Mesendoderm (in vitro differentiated cells): ENCODE data around the gene OR4F6.

Source experiments
- DNase-seq: peaks from one replicate; pipeline ENCODE4 v3.0.0; 2013
- H2AK5ac ChIP-seq: 2 replicates; pipeline ENCODE4 v1.6.1; 2013; ENCODE audit warnings: low read length, inconsistent platforms
- H2BK120ac ChIP-seq: 2 replicates; pipeline ENCODE4 v1.6.1; 2013; ENCODE audit warnings: low read depth, mild to moderate bottlenecking, low read length, moderate library complexity, mixed read lengths
- H2BK15ac ChIP-seq: replicated peaks from 2 replicates; pipeline ENCODE4 v1.6.1; 2013; ENCODE audit warnings: low read depth, mild to moderate bottlenecking, moderate library complexity
- H2BK5ac ChIP-seq: 2 replicates; pipeline ENCODE4 v1.6.1; 2013; ENCODE audit warnings: low read length, inconsistent platforms
- H3K18ac ChIP-seq: 2 replicates; pipeline ENCODE4 v1.6.1; 2013; ENCODE audit warnings: mild to moderate bottlenecking, low read length, mixed read lengths
- H3K23ac ChIP-seq: one replicate; pipeline ENCODE4 v1.6.1; 2013; ENCODE audit warnings: low read length
- H3K27ac ChIP-seq: 2 replicates; pipeline ENCODE4 v1.5.1; 2013; ENCODE audit warnings: low read depth, mild to moderate bottlenecking, inconsistent platforms, low read length, moderate library complexity
- H3K27me3 ChIP-seq: 2 replicates; pipeline ENCODE4 v1.6.1; 2013; ENCODE audit warnings: low read length, control low read depth, mild to moderate bottlenecking, inconsistent platforms; ENCODE audit not compliant: insufficient read depth, poor library complexity
- H3K36me3 ChIP-seq: 2 replicates; pipeline ENCODE4 v1.6.1; 2013; ENCODE audit warnings: low read length, inconsistent platforms; ENCODE audit not compliant: control insufficient read depth, insufficient read depth
- H3K4ac ChIP-seq: one replicate; pipeline ENCODE4 v1.6.1; 2013; ENCODE audit warnings: low read depth, mild to moderate bottlenecking, low read length, moderate library complexity
- H3K4me1 ChIP-seq: 2 replicates; pipeline ENCODE4 v1.6.1; 2013; ENCODE audit warnings: low read depth, low read length, inconsistent platforms; ENCODE audit not compliant: control insufficient read depth
- H3K4me2 ChIP-seq: 2 replicates; pipeline ENCODE4 v1.6.1; 2013; ENCODE audit warnings: low read length
- H3K4me3 ChIP-seq: 2 replicates; pipeline ENCODE4 v1.5.1; 2013; ENCODE audit warnings: mild to moderate bottlenecking, low read length
- H3K56ac ChIP-seq: one replicate; pipeline ENCODE4 v1.6.1; 2013; ENCODE audit warnings: low read length
- H3K79me1 ChIP-seq: 2 replicates; pipeline ENCODE4 v1.6.1; 2013; ENCODE audit warnings: low read length, inconsistent platforms
- H3K79me2 ChIP-seq: 2 replicates; pipeline ENCODE4 v1.6.1; 2013; ENCODE audit warnings: mild to moderate bottlenecking, low read length; ENCODE audit not compliant: control insufficient read depth, insufficient read depth
- H3K9ac ChIP-seq: 2 replicates; pipeline ENCODE4 v1.6.1; 2013; ENCODE audit warnings: low read length, inconsistent platforms
- H4K5ac ChIP-seq: one replicate; pipeline ENCODE4 v1.6.1; 2013; ENCODE audit warnings: low read length
- H4K8ac ChIP-seq: one replicate; pipeline ENCODE4 v1.6.1; 2013; ENCODE audit warnings: low read depth, mild to moderate bottlenecking, control low read depth, low read length, moderate library complexity
- WGBS: extraction: QIAGEN DNeasy Blood & Tissue Kit; methylation state at CpG from one replicate; pipeline ENCODE4 v1.1.7; 2013; ENCODE audit warnings: low lambda C conversion rate, missing lambda C conversion rate; ENCODE audit not compliant: insufficient coverage; ENCODE audit errors: extremely low coverage; 5-methylcytosine and 5-hydroxymethylcytosine counted together

OR4F6 gene

GRCh38 chr15:101813803-101814534 lies 10.7 kb downstream of the OR4F6 start:
- WGBS = no CpG with 5 or more reads among the region's 3 CpGs
- no peaks in the 10 kb centered on the region for H3K79me2 ChIP-seq
- H2AK5ac ChIP-seq = no peak overlapping the region
- no peak overlapping the region for H2BK15ac ChIP-seq
- no peak overlapping the region for H3K9ac ChIP-seq
- H4K8ac ChIP-seq = no peak overlapping the region
- no peaks in the 10 kb centered on the region for H3K4me1 ChIP-seq
- H3K18ac ChIP-seq = no peak overlapping the region
- no peak for DNase-seq
- no peak overlapping the region for H3K4me3 ChIP-seq
- H3K4me2 ChIP-seq = no peak overlapping the region
- H3K23ac ChIP-seq = no peak overlapping the region
- H2BK120ac ChIP-seq = no peak overlapping the region
- no peaks in the 10 kb centered on the region for H3K36me3 ChIP-seq
- H4K5ac ChIP-seq = no peak overlapping the region
- H3K27ac ChIP-seq = no peak overlapping the region
- no peak overlapping the region for H2BK5ac ChIP-seq
- H3K79me1 ChIP-seq = no peaks in the 10 kb centered on the region
- no peak overlapping the region for H3K56ac ChIP-seq
- no peak overlapping the region for H3K4ac ChIP-seq
- H3K27me3 ChIP-seq = no peaks in the 10 kb centered on the region

GRCh38 chr15:101820781-101821180 lies 17.5 kb downstream of the OR4F6 start:
- H3K56ac ChIP-seq = no peak overlapping the region
- H3K79me2 ChIP-seq = no peaks in the 10 kb centered on the region
- no peaks in the 10 kb centered on the region for H3K4me1 ChIP-seq
- H3K27me3 ChIP-seq = no peaks in the 10 kb centered on the region
- no peak overlapping the region for H2BK5ac ChIP-seq
- H2BK120ac ChIP-seq = no peak overlapping the region
- H3K23ac ChIP-seq = no peak overlapping the region
- no peak overlapping the region for H2BK15ac ChIP-seq
- H3K4me2 ChIP-seq = no peak overlapping the region
- DNase-seq = no peak
- no peak overlapping the region for H3K4ac ChIP-seq
- H2AK5ac ChIP-seq = no peak overlapping the region
- H4K5ac ChIP-seq = no peak overlapping the region
- no peak overlapping the region for H4K8ac ChIP-seq
- no peak overlapping the region for H3K9ac ChIP-seq
- H3K27ac ChIP-seq = no peak overlapping the region
- no CpG with 5 or more reads among the region's 6 CpGs for WGBS
- no peak overlapping the region for H3K4me3 ChIP-seq
- H3K18ac ChIP-seq = no peak overlapping the region
- H3K36me3 ChIP-seq = no peaks in the 10 kb centered on the region
- no peaks in the 10 kb centered on the region for H3K79me1 ChIP-seq

- H3K23ac ChIP-seq = no peak overlapping the region
- H3K27ac ChIP-seq = no peak overlapping the region
- no peak overlapping the region for H2AK5ac ChIP-seq
- H3K56ac ChIP-seq = no peak overlapping the region
- H2BK15ac ChIP-seq = no peak overlapping the region
- H2BK5ac ChIP-seq = no peak overlapping the region
- H3K4me2 ChIP-seq = no peak overlapping the region
- H4K8ac ChIP-seq = no peak overlapping the region
- H3K4me3 ChIP-seq = no peak overlapping the region
- no peaks in the 10 kb centered on the region for H3K79me1 ChIP-seq
- no peak overlapping the region for H2BK120ac ChIP-seq
- no peaks in the 10 kb centered on the region for H3K36me3 ChIP-seq
- WGBS = no CpG with 5 or more reads among the region's 6 CpGs
- no peaks in the 10 kb centered on the region for H3K79me2 ChIP-seq
- H3K27me3 ChIP-seq = no peaks in the 10 kb centered on the region
- no peak overlapping the region for H3K9ac ChIP-seq
- no peak overlapping the region for H3K18ac ChIP-seq
- no peak for DNase-seq
- no peak overlapping the region for H4K5ac ChIP-seq
- no peaks in the 10 kb centered on the region for H3K4me1 ChIP-seq
- no peak overlapping the region for H3K4ac ChIP-seq
These were observed 23.9 kb downstream of the OR4F6 start for GRCh38 chr15:101827257-101827656.

GRCh38 chr15:101828774-101829173 lies 25.5 kb downstream of the OR4F6 start:
- H4K8ac ChIP-seq = no peak overlapping the region
- H3K4me3 ChIP-seq = no peak overlapping the region
- H2AK5ac ChIP-seq = no peak overlapping the region
- H4K5ac ChIP-seq = no peak overlapping the region
- H3K27me3 ChIP-seq = no peaks in the 10 kb centered on the region
- H2BK15ac ChIP-seq = no peak overlapping the region
- no peaks in the 10 kb centered on the region for H3K79me1 ChIP-seq
- H3K79me2 ChIP-seq = no peaks in the 10 kb centered on the region
- no peaks in the 10 kb centered on the region for H3K4me1 ChIP-seq
- no peak overlapping the region for H2BK5ac ChIP-seq
- no peak overlapping the region for H3K23ac ChIP-seq
- no peak overlapping the region for H3K4ac ChIP-seq
- no peaks in the 10 kb centered on the region for H3K36me3 ChIP-seq
- no peak overlapping the region for H2BK120ac ChIP-seq
- no peak overlapping the region for H3K27ac ChIP-seq
- DNase-seq = no peak
- no peak overlapping the region for H3K4me2 ChIP-seq
- no CpG with 5 or more reads among the region's 5 CpGs for WGBS
- H3K18ac ChIP-seq = no peak overlapping the region
- H3K9ac ChIP-seq = no peak overlapping the region
- H3K56ac ChIP-seq = no peak overlapping the region

GRCh38 chr15:101841656-101842055 lies 38.3 kb downstream of the OR4F6 start:
- Histone ChIP-seq H3K23ac (no peak overlapping the region), H2BK5ac (no peak overlapping the region), H3K4ac (no peak overlapping the region), H2AK5ac (no peak overlapping the region), H3K9ac (no peak overlapping the region), H3K27ac (no peak overlapping the region), H3K4me1 (no peaks in the 10 kb centered on the region), H3K27me3 (no peaks in the 10 kb centered on the region), H3K56ac (no peak overlapping the region), H4K5ac (no peak overlapping the region), H2BK15ac (no peak overlapping the region), H3K4me3 (no peak overlapping the region), H4K8ac (no peak overlapping the region), H3K36me3 (no peaks in the 10 kb centered on the region), H3K79me1 (no peaks in the 10 kb centered on the region), H3K4me2 (no peak overlapping the region), H2BK120ac (no peak overlapping the region), H3K79me2 (no peaks in the 10 kb centered on the region), H3K18ac (no peak overlapping the region)
- no peak for DNase-seq
- no CpG with 5 or more reads among the region's 3 CpGs for WGBS

- Histone ChIP-seq H2BK120ac (no peak overlapping the region), H3K27me3 (no peaks in the 10 kb centered on the region), H3K9ac (no peak overlapping the region), H2BK5ac (no peak overlapping the region), H3K27ac (no peak overlapping the region), H3K79me2 (no peaks in the 10 kb centered on the region), H2AK5ac (no peak overlapping the region), H2BK15ac (no peak overlapping the region), H3K18ac (no peak overlapping the region), H3K56ac (no peak overlapping the region), H3K4me3 (no peak overlapping the region), H4K8ac (no peak overlapping the region), H3K23ac (no peak overlapping the region), H3K4me2 (no peak overlapping the region), H4K5ac (no peak overlapping the region), H3K4ac (no peak overlapping the region), H3K36me3 (no peaks in the 10 kb centered on the region), H3K4me1 (no peaks in the 10 kb centered on the region), H3K79me1 (no peaks in the 10 kb centered on the region)
- no peak for DNase-seq
- WGBS = no CpG with 5 or more reads among the region's 6 CpGs
These were observed 41.6 kb downstream of the OR4F6 start for GRCh38 chr15:101844916-101845315.
